GM12878 (cell line): ENCODE measurements around the gene RADIL. TPM values are rescaled to one million over a fixed set of nuclear protein-coding genes. Genes with fewer than 3 reads are reported as not detected.

Experiments used
- ASH2L ChIP-seq: fragments of 300-600, 200-600 bp; sonication (generic); IDR thresholded peaks from 2 replicates; pipeline ENCODE4 v1.6.1; 2017; ENCODE audit warnings: low read depth, mild to moderate bottlenecking, borderline replicate concordance
- NRF1 ChIP-seq: conservative IDR thresholded peaks from 2 replicates; pipeline ENCODE4 v1.6.1; 2011; ENCODE audit warnings: mild to moderate bottlenecking, low read depth, low read length, improper control_type of control experiment
- PAX5 ChIP-seq: IDR thresholded peaks from 2 replicates; pipeline ENCODE4 v1.6.1; 2011; ENCODE audit warnings: low read depth, low read length, borderline replicate concordance
- POLR2A ChIP-seq: IDR thresholded peaks from 2 replicates; pipeline ENCODE4 v1.6.1; 2011; ENCODE audit warnings: low read depth, mild to moderate bottlenecking, low read length
- RAD51 ChIP-seq: fragments of 450-650 bp; IDR thresholded peaks from 2 replicates; pipeline ENCODE4 v1.6.1; 2016; ENCODE audit warnings: moderate library complexity, mild to moderate bottlenecking, inconsistent platforms
- RELA ChIP-seq: fragments of 450-650 bp; IDR thresholded peaks from 2 replicates; pipeline ENCODE4 v1.8.0; 2014; ENCODE audit warnings: borderline replicate concordance; ENCODE audit not compliant: partially characterized antibody
- ZBTB33 ChIP-seq: fragments of 450-650 bp; IDR thresholded peaks from 2 replicates; pipeline ENCODE4 v1.6.1; 2017; ENCODE audit warnings: mild to moderate bottlenecking
- polyA plus RNA-seq, 11 experiments: library from polyadenylated mRNA; depleted of rRNA in 4 of 11; unstranded in 6 of 11; stranded (reverse) in 5 of 11; fragments of >200 nt; fragmentation: Nextera tagmentation in 4 of 11; fragmentation: Illumina TruSeq in 1 of 11; extraction: Ambion mirVana in 4 of 11; extraction: Trizol in 1 of 11; gene quantifications; 1 replicate in 1 of 11; 2 replicates in 10 of 11; pipeline versions ENCODE4 v1.2.1 to v1.2.3, GENCODE V29; 2011 to 2016; ENCODE audit warnings: inconsistent platforms in 2 of 11, missing spikeins in 2 of 11, low read depth in 1 of 11
- total RNA-seq, 4 experiments: library from RNA; depleted of rRNA in 3 of 4; stranded (reverse); fragments of >200 nt in 3 of 4; fragmentation: Illumina TruSeq in 1 of 4; extraction: Trizol in 1 of 4; gene quantifications; 2 replicates each; pipeline versions ENCODE4 v1.2.1 to v1.2.3, GENCODE V29; 2013 to 2021
- TF ChIP-seq, protein P1 (sequence below): IDR thresholded peaks from 2 replicates; pipeline ENCODE4 v1.6.1; 2012; ENCODE audit warnings: low read depth, low read length, improper control_type of control experiment
- TF ChIP-seq, protein P2 (sequence below): fragments of 450-650 bp; IDR thresholded peaks from 2 replicates; pipeline ENCODE4 v1.6.1; 2016; ENCODE audit warnings: mild to moderate bottlenecking

Gene RADIL
- total and polyA plus RNA-seq, 10 of the 15 experiments (the other 5 are each of a cell fraction or from before 2014, with no cell fraction given), result 0.05 to 0.06 TPM; not detected in 8

DNA sequence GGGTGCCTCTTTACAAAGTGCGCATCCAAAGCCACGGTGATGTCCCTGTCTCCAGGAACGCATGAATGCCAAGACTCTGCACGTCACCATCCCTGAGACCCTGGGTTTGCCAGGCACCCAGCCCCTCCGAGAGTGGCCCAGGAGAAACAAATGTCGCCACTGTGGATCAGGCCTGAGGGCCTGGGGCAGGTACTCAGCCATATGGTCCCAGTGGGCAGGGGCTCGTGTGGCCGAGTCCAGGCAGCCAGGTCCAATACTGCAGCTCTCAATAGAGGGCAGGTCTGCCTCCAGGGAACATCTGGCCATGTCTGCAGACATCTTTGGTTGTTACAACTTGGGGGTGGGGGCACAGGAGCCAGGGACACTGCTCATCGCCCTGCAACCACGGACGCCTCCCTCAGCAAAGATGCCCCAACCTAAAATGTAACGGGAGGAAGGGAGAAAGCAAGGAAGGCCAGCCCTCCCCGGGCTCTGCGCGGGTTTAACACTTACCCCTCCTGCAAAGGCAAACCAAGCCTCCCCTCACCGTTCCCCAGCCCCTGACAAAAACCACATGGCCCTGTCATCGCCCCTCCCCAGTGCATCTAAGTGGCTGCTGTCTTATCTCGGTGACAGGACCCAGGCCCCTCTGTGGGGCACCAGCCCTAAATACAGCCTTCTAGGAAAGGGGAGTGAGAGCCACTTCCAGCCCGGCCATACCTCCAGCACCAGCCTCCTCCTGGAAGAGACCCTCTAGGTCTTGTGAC, 11.4 kb downstream of the RADIL start (continued):
- no peak for TF ChIP-seq ASH2L
- no peak for TF ChIP-seq NRF1
- TF ChIP-seq RAD51, result no peak
- TF ChIP-seq PAX5, result no peak
- no peak for TF ChIP-seq ZBTB33
- TF ChIP-seq, protein P1, sequence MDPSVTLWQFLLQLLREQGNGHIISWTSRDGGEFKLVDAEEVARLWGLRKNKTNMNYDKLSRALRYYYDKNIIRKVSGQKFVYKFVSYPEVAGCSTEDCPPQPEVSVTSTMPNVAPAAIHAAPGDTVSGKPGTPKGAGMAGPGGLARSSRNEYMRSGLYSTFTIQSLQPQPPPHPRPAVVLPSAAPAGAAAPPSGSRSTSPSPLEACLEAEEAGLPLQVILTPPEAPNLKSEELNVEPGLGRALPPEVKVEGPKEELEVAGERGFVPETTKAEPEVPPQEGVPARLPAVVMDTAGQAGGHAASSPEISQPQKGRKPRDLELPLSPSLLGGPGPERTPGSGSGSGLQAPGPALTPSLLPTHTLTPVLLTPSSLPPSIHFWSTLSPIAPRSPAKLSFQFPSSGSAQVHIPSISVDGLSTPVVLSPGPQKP, result no peak
- TF ChIP-seq POLR2A, result no peak
- TF ChIP-seq, protein P2, sequence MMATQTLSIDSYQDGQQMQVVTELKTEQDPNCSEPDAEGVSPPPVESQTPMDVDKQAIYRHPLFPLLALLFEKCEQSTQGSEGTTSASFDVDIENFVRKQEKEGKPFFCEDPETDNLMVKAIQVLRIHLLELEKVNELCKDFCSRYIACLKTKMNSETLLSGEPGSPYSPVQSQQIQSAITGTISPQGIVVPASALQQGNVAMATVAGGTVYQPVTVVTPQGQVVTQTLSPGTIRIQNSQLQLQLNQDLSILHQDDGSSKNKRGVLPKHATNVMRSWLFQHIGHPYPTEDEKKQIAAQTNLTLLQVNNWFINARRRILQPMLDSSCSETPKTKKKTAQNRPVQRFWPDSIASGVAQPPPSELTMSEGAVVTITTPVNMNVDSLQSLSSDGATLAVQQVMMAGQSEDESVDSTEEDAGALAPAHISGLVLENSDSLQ, result no peak
- no peak for TF ChIP-seq RELA
